GM12878 (cell line): ENCODE results near the gene TMEM38A.

Source experiments
- ETV6 ChIP-seq, 2 experiments: fragments of 450-650 bp in 1 of 2; IDR thresholded peaks in 1 of 2; conservative IDR thresholded peaks in 1 of 2; 2 replicates each; pipeline ENCODE4 v1.6.1; 2014; ENCODE audit warnings: antibody characterized with exemption in 1 of 2, borderline replicate concordance in 1 of 2, low read depth in 1 of 2, mild to moderate bottlenecking in 1 of 2, moderate library complexity in 1 of 2
- RFX5 ChIP-seq: IDR thresholded peaks from 2 replicates; pipeline ENCODE4 v1.6.1; 2011; ENCODE audit warnings: low read depth, low read length, improper control_type of control experiment
- RUNX3 ChIP-seq: IDR thresholded peaks from 2 replicates; pipeline ENCODE4 v1.6.1; 2012; ENCODE audit warnings: low read length, inconsistent platforms

GRCh38 chr19:16638666-16639065, 22.3 kb upstream of the TMEM38A start:
- TF ChIP-seq ETV6 (conservative IDR thresholded peaks at IDR 0.05 in 1 of 2, IDR thresholded peaks at IDR 0.05 in 1 of 2; ENCODE audit: borderline replicate concordance in 1 of 2, low read depth in 1 of 2) (no peak), RFX5 (no peak), RUNX3 (no peak)
